Tibial artery (tissue), 4 donors: Measurements from ENCODE around the gene CES3.

ENCODE experiments used
- DNase-seq, 2 donors: peaks; one replicate each; pipeline ENCODE4 v3.0.0-alpha.2; 2019
- H3K27ac ChIP-seq, 2 donors: fragments of 200-600 bp; sonication (generic) in 1 of 2; 1 replicate in 1 of 2; 2 replicates in 1 of 2; pipeline ENCODE4 v1.5.1; 2018 to 2019; ENCODE audit warnings: mild to moderate bottlenecking in 1 of 2
- H3K27me3 ChIP-seq, 2 donors: fragments of 200-600 bp; sonication (generic) in 1 of 2; one replicate each; pipeline versions ENCODE4 v1.5.1 to v1.6.0; 2016 to 2019
- H3K36me3 ChIP-seq, 3 donors: fragments of 200-600 bp; sonication (generic) in 2 of 3; one replicate each; pipeline ENCODE4 v1.5.1; 2016 to 2019; ENCODE audit warnings: mild to moderate bottlenecking in 2 of 3
- H3K4me1 ChIP-seq, 4 donors: fragments of 200-600 bp; sonication (generic) in 2 of 4; 1 replicate in 3 of 4; 2 replicates in 1 of 4; pipeline ENCODE4 v1.5.1; 2016 to 2019
- H3K4me3 ChIP-seq, 2 donors: fragments of 200-600 bp; sonication (generic) in 1 of 2; 1 replicate in 1 of 2; 2 replicates in 1 of 2; pipeline ENCODE4 v1.5.1; 2018 to 2019; ENCODE audit warnings: mild to moderate bottlenecking in 2 of 2
- H3K9me3 ChIP-seq, 3 donors: fragments of 200-600 bp; sonication (generic) in 1 of 3; one replicate each; pipeline ENCODE4 v1.5.1; 2016 to 2019
- CTCF ChIP-seq, 2 experiments: fragments of 200-600 bp in 1 of 2; fragments of 450-650 bp in 1 of 2; IDR thresholded peaks; one replicate each; pipeline ENCODE4 v1.5.1; 2017 to 2019; ENCODE audit warnings: antibody characterized with exemption in 2 of 2, mild to moderate bottlenecking in 1 of 2, moderate library complexity in 1 of 2
- intact Hi-C: fragments of 100-400 bp; cut with DNase I; formaldehyde crosslinking; loops from one replicate; pipeline ENCODE4 v1.15.0; 2023; ENCODE audit warnings: low total_unique reads

Gene CES3

DNA sequence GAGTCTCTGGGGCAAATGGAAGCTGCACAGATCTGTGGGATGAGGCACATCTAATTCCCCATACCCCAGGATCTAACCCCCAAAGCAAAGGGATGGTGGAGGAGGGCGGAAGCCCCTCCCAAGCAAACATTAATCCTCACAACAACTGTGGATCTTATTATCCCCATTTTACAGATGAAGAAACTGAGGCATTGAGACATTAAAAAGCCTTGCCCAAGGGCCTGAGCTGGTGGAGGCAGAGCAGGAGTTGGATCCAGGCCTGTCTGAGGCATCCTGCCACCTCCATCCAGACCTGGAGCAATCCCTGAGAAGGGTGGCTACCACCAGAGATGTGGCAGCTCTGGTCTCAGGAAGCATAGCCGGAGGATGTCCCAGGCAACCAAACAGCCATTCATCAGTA lies 50.2 kb downstream of the CES3 start:
- intact Hi-C loops: no loop called here
- H3K27ac ChIP-seq: no peak overlapping the region
- H3K36me3 ChIP-seq: no peaks in the 10 kb centered on the region
- no peaks in the 10 kb centered on the region for H3K27me3 ChIP-seq
- peaks cover 0 to 28% (median 18%) of the 10 kb centered on the region in 4 donors for H3K4me1 ChIP-seq
- H3K9me3 ChIP-seq: no peaks in the 10 kb centered on the region
- no peak overlapping the region for H3K4me3 ChIP-seq
- no peak for DNase-seq
- no peak for TF ChIP-seq CTCF (IDR thresholded peaks at IDR 0.05)

GRCh38 chr16:67013233-67013822 lies 52.3 kb downstream of the CES3 start:
- H3K27ac ChIP-seq: peak overlapping the region; percentile 81 to 84
- H3K27me3 ChIP-seq: no peaks in the 10 kb centered on the region
- H3K36me3 ChIP-seq: no peaks in the 10 kb centered on the region
- no peak for TF ChIP-seq CTCF (IDR thresholded peaks at IDR 0.05)
- peak overlapping the region; percentile 56 to 79 for H3K4me3 ChIP-seq
- H3K9me3 ChIP-seq: no peaks in the 10 kb centered on the region
- H3K4me1 ChIP-seq: peaks cover 0 to 28% (median 18%) of the 10 kb centered on the region in 4 donors
- DNase-seq: peak in 1 of 2 donors; percentile 71
- intact Hi-C loops: no loop called here

DNA sequence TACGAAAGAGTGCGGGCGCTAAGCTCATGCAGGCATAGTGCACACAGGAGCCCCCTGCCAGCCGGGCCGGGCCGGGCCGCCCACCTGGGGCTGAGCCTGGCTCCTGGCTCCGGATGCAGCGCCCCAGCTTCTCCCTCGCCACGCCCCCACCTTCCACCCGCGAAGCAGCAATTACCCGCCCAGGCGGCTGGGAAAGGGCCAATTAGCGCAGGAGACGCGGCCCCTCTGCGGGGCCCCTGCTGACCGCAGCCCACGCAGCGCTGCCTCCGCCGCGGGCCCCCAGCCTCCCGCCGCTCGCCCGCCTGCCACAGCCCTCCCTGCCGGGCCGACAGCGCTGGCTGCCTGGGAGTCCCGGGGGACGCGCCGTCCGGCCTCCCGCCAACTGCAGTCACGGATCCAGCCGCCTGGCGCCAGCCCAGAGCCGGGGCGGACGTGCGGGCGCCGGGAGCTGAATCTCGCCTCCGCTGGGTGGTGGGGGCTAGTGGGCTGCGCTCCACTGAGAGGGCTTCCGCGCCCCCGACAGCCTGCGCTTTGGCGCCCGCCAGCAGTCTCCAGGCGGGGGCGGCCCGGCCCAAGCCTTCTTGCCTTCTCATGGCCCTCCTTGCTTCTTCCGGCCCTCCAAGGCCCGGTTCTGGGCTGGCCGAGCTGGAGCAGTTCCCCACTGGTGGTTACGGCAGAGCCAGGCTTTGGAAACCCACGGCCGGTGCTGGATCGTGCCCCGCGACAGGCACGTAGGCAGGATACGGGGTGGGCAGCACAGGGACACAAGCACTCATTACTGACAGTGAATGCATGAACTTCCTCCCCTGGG lies 53.0 kb downstream of the CES3 start:
- no peaks in the 10 kb centered on the region for H3K36me3 ChIP-seq
- DNase-seq: peak; percentile 73 to 95
- no peaks in the 10 kb centered on the region for H3K27me3 ChIP-seq
- H3K4me3 ChIP-seq: peak overlapping the region; percentile 56 to 79
- intact Hi-C loops: no loop called here
- peak overlapping the region; percentile 81 to 84 for H3K27ac ChIP-seq
- peak; percentile 27 to 51 for TF ChIP-seq CTCF (IDR thresholded peaks at IDR 0.05)
- peaks cover 0 to 28% (median 18%) of the 10 kb centered on the region in 4 donors for H3K4me1 ChIP-seq
- H3K9me3 ChIP-seq: no peaks in the 10 kb centered on the region

DNA sequence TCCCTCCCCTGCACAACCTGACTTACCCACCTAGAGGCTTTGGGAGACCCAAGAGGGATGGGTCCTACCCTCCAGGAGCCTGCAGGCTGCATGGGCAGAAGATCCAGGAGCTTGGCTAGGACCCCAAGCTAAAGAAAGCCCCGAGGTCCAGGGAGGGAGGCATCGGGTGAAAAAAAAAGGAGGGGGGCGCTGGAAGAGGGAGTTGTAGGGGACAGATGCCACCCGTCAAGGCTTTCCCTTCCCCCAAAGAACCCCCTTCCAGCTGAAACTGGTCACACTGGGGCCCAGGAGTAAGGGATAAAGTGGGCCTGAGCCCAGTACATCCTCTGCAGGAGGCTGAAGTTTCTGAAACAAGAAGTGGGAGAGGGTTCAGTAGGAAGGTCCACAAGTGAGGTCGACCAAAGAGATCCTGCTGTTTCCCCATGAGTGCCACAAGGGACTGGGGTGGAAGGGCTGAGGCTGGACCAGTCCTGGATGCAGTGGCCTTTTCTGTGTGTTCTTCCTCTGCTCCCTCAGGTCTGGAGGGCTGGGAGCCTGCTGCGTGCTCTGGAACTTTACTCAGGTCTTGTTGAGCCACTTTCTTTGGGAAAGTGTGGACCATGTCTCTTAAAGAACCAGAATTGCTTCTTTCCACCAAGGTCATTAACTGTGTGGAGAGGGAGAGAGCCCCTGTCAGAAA lies 53.7 kb downstream of the CES3 start:
- peak in 1 of 2 donors; percentile 63 for DNase-seq
- H3K4me3 ChIP-seq: peak overlapping the region; percentile 56 to 79
- H3K36me3 ChIP-seq: no peaks in the 10 kb centered on the region
- peak overlapping the region; percentile 81 to 84 for H3K27ac ChIP-seq
- peaks cover 0 to 28% (median 18%) of the 10 kb centered on the region in 4 donors for H3K4me1 ChIP-seq
- intact Hi-C loops: loop anchor here (5.0 kb wide), 1 partner anchor 143 kb away; the partner anchor contains the start of genes FBXL8 and TRADD
- H3K9me3 ChIP-seq: no peaks in the 10 kb centered on the region
- no peaks in the 10 kb centered on the region for H3K27me3 ChIP-seq
- no peak for TF ChIP-seq CTCF (IDR thresholded peaks at IDR 0.05)

DNA sequence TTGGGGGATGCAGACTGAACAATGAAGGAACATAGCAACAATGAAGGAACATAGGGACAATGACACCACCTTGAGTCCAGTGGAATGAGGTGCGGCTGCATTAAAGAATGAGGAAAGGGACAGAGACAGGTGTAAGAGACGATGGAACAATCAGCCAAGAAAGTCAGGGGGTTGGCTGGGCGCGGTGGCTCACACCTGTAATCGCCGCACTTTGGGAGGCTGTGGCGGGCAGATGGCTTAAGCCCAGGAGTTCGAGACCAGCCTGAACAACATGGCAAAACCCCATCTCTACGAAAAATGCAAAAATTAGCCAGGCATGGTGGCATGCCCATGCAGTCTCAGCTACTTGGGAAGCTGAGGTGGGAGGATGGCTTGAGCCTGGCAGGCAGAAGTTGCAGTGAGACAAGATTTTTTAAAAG lies 54.3 kb downstream of the CES3 start:
- no peaks in the 10 kb centered on the region for H3K9me3 ChIP-seq
- no peak overlapping the region for H3K4me3 ChIP-seq
- H3K27me3 ChIP-seq: no peaks in the 10 kb centered on the region
- intact Hi-C loops: loop anchor here (5.0 kb wide), 1 partner anchor 142 kb away; the partner anchor contains the start of genes FBXL8 and TRADD
- DNase-seq: peak in 1 of 2 donors; percentile 29
- no peaks in the 10 kb centered on the region for H3K36me3 ChIP-seq
- TF ChIP-seq CTCF (IDR thresholded peaks at IDR 0.05): no peak
- peaks cover 0 to 28% (median 18%) of the 10 kb centered on the region in 4 donors for H3K4me1 ChIP-seq
- peak overlapping the region; percentile 81 to 84 for H3K27ac ChIP-seq
